Measurements from ENCODE around the gene TOMM22. TPM values are rescaled to one million over a fixed set of nuclear protein-coding genes. Genes with fewer than 3 reads are reported as not detected.

The TOMM22 gene
- total and polyA plus RNA-seq, 2 experiments from 2014 or later: 84.0 to 131 TPM

GRCh38 chr22:38710866-38711265 is 29.1 kb downstream of the TOMM22 start (continued):
- TF ChIP-seq ETS1 (IDR thresholded peaks at IDR 0.05) (no peak), CREB1 (CRISPR knock-in tag; IDR thresholded peaks at IDR 0.05; ENCODE audit: low read depth) (no peak), STAT1 (IDR thresholded peaks at IDR 0.05; ENCODE audit: unreplicated experiment) (no peak), ZNF331 (CRISPR knock-in tag; IDR thresholded peaks at IDR 0.05; ENCODE audit: low read depth) (no peak)

- Histone ChIP-seq H3K27ac (ENCODE audit: low read depth) (peak overlapping the region; percentile 79), H3K4me1 (ENCODE audit: insufficient read depth) (peaks cover 47% of the 10 kb centered on the region), H3K36me3 (ENCODE audit: insufficient read depth) (peaks cover 22% of the 10 kb centered on the region; the same call in 1 of the 2 replicates), H3K79me2 (replicated peaks; ENCODE audit: insufficient read depth) (peaks cover 81% of the 10 kb centered on the region), H3K9me2 (ENCODE audit: insufficient read depth) (no peaks in the 10 kb centered on the region), H2AFZ (no peak overlapping the region), H3K27me3 (ENCODE audit: insufficient read depth) (no peaks in the 10 kb centered on the region), H4K20me1 (replicated peaks; ENCODE audit: insufficient read depth) (peaks cover 58% of the 10 kb centered on the region), H3F3A (replicated peaks; ENCODE audit: low read depth) (0 out of 2 replicates have a peak, but pooled peaks cover 4% of the 10 kb centered on the region), H3K4me2 (peak overlapping the region; percentile 63; the same call in 1 of the 2 replicates), H3K4me3 (no peak overlapping the region; the same call in 1 of the 2 replicates)
- Mint-ChIP-seq H3K9me3 (no peaks in the 10 kb centered on the region), H3K27ac (peak overlapping the region; percentile 83), H3K36me3 (ENCODE audit: low read depth) (peaks cover 29% of the 10 kb centered on the region), H3K4me1 (peaks cover 63% of the 10 kb centered on the region), H3K27me3 (ENCODE audit: insufficient read depth, low read depth, poor library complexity) (peaks cover 7% of the 10 kb centered on the region), H3K4me3 (peak overlapping the region; percentile 27; the same call in 1 of the 3 replicates)
- ATAC-seq (peak; percentile 53), DNase-seq (ENCODE audit: low spot score) (peak; percentile 43)
- TF ChIP-seq EZH2 (IDR thresholded peaks at IDR 0.05; ENCODE audit: low read depth, unreplicated experiment) (no peak), CTCF (conservative IDR thresholded peaks at IDR 0.05; ENCODE audit: low read depth in 2 of 2) (no peak), CREB1 (CRISPR knock-in tag; IDR thresholded peaks at IDR 0.05; ENCODE audit: low read depth) (no peak), ZNF331 (CRISPR knock-in tag; IDR thresholded peaks at IDR 0.05; ENCODE audit: low read depth) (no peak), JUNB (IDR thresholded peaks at IDR 0.05; ENCODE audit: unreplicated experiment) (no peak), POLR2AphosphoS5 (IDR thresholded peaks at IDR 0.05; ENCODE audit: low read depth) (no peak), EZH2phosphoT487 (IDR thresholded peaks at IDR 0.05; ENCODE audit: unreplicated experiment) (no peak), ETS1 (IDR thresholded peaks at IDR 0.05) (no peak), REST (IDR thresholded peaks at IDR 0.05; ENCODE audit: unreplicated experiment) (no peak), STAT1 (IDR thresholded peaks at IDR 0.05; ENCODE audit: unreplicated experiment) (no peak), NANOG (IDR thresholded peaks at IDR 0.05; ENCODE audit: borderline replicate concordance) (no peak)
Measured at GRCh38 chr22:38712486-38713207, 30.9 kb downstream of the TOMM22 start.

All from GM23338 (cell line).